Activated naive CD8-positive, alpha-beta T cell treated with anti-CD3 and anti-CD28 coated beads, Interleukin-2, amount 10 ng/mL, durations not matched to agents 7 days and 5 days (primary cell): ENCODE data around the gene XIRP2. TPM values are rescaled to one million over a fixed set of nuclear protein-coding genes. Genes with fewer than 3 reads are reported as not detected.
"Not testable (repeated sequence)": the region's sequence is repeated elsewhere in the genome, so short reads cannot be mapped to it uniquely, and the experiment has no call there.

ENCODE experiments used
- ATAC-seq: fragments of 150-1000 bp; cut with Tn5 transposase; one replicate; pipeline ENCODE4 v1.10.0; 2021; ENCODE audit warnings: low read depth, moderate library complexity
- POLR2A ChIA-PET: fragments of 350-600 bp; sonication (Branson Sonifier 250); formaldehyde crosslinking; loops from one replicate; lab custom pipeline; 2021; ENCODE audit warnings: antibody characterized with exemption; lab: Charles Lee
- DNase-seq: peaks from one replicate; pipeline ENCODE4 v3.0.0; 2021
- H3K27ac Mint-ChIP-seq: one replicate; pipeline ENCODE4 v1.8.0; 2022; ENCODE audit warnings: mild to moderate bottlenecking, mixed read lengths
- H3K27me3 Mint-ChIP-seq: one replicate; pipeline ENCODE4 v1.8.0; 2022; ENCODE audit warnings: mild to moderate bottlenecking, moderate library complexity, mixed read lengths
- H3K36me3 Mint-ChIP-seq: one replicate; pipeline ENCODE4 v1.8.0; 2021; ENCODE audit warnings: mild to moderate bottlenecking, mixed read lengths
- H3K4me1 Mint-ChIP-seq: one replicate; pipeline ENCODE4 v1.8.0; 2021; ENCODE audit warnings: mixed read lengths
- H3K4me3 Mint-ChIP-seq: one replicate; pipeline ENCODE4 v1.8.0; 2022; ENCODE audit warnings: mild to moderate bottlenecking, moderate library complexity, mixed read lengths
- H3K9me3 Mint-ChIP-seq: one replicate; pipeline ENCODE4 v1.8.0; 2021; ENCODE audit warnings: mixed read lengths
- total RNA-seq, 2 experiments: library from RNA; stranded (reverse); gene quantifications; one replicate each; pipeline ENCODE4 v1.2.3, GENCODE V29; 2021

XIRP2 gene
- total RNA-seq, 2 experiments from 2014 or later, result not detected

DNA sequence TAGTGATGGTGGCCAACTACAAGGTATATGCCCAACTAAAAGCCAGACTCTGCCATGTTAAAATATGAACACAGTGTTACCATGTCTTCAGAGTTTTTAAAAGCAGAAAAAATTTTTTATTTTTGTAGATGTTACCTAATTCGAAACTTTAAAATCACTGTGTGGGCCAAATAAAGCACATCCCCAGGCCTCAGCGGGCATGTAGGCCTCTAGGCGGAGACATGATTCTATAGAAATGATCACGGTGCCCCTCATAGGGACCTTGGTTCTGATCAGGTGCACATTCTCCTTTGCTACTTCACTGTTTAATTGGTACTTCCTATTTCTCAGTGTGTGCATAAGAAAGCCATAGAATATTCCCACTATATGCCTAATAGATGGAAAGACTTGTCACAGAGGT is 349.2 kb downstream of the XIRP2 start:
- POLR2A ChIA-PET, result no interaction called here
- H3K36me3 Mint-ChIP-seq, result no peaks in the 10 kb centered on the region
- no peak overlapping the region for H3K4me3 Mint-ChIP-seq
- no peak overlapping the region for H3K27ac Mint-ChIP-seq
- H3K4me1 Mint-ChIP-seq, result no peaks in the 10 kb centered on the region
- H3K9me3 Mint-ChIP-seq, result no peaks in the 10 kb centered on the region
- DNase-seq, result no peak
- no peaks in the 10 kb centered on the region for H3K27me3 Mint-ChIP-seq
- no peak for ATAC-seq

DNA sequence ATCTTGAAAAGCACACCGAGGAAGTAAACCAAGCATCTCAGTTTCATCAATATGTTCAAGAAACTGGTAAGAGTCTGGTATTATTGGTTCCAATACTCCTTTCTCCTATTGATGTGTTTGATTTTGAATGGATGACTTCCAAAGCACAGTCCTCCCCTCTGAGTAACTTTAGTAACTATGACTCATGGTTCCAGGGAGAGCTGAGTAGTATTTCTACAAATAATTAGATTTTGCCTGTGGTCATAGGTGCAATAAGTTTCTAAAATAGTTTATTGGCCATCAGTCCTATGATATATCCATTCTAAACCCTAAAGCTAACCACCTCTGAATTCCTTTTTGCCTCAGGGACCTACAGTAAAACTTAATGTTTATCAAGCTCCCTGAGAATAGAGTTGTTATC is 352.4 kb downstream of the XIRP2 start:
- POLR2A ChIA-PET, result no interaction called here
- no peak for ATAC-seq
- no peak overlapping the region for H3K27ac Mint-ChIP-seq

DNA sequence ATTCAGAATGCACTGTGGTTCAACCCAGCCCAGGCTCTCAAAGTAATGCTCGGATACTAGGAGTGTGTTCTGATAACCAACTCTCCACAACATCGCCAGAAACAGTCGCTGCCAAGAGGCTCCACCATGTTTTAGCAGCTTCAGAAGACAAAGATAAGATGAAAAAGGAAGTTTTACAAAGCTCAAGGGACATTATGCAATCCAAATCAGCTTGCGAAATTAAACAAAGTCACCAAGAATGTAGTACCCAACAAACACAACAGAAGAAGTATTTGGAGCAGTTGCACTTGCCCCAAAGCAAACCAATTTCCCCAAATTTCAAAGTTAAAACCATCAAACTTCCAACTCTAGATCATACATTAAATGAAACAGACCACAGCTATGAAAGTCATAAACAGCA is 360.9 kb downstream of the XIRP2 start:
- Mint-ChIP-seq H3K36me3 (no peaks in the 10 kb centered on the region), H3K27me3 (peaks cover 2% of the 10 kb centered on the region), H3K4me1 (no peaks in the 10 kb centered on the region), H3K4me3 (no peak overlapping the region), H3K27ac (no peak overlapping the region), H3K9me3 (no peaks in the 10 kb centered on the region)
- POLR2A ChIA-PET, result no interaction called here
- ATAC-seq, result no peak
- no peak for DNase-seq

More for the DNA sequence above, 352.4 kb downstream of the XIRP2 start:
- Mint-ChIP-seq H3K9me3 (no peaks in the 10 kb centered on the region), H3K27me3 (no peaks in the 10 kb centered on the region), H3K36me3 (no peaks in the 10 kb centered on the region), H3K4me3 (no peak overlapping the region), H3K4me1 (no peaks in the 10 kb centered on the region)
- no peak for DNase-seq

DNA sequence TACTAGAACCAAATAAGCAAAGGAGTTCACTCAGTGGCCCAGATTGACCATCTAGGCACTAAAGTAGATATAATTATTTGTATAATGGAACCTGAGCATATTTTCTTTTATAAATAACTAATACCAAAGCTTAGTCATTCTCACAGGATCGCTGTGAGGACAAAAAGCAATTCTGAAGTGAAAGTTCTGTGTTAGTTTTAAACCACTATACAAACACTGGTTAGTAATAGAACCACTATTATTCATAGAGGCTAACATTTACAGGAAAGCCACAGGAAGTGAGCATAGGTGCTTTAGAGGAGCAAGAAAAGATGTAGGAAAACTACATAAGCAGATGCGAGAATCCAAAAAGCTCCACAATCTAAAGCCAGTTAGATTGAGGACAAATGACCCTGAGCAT is 364.7 kb downstream of the XIRP2 start:
- ATAC-seq, result no peak
- no peaks in the 10 kb centered on the region for H3K4me1 Mint-ChIP-seq
- H3K36me3 Mint-ChIP-seq, result no peaks in the 10 kb centered on the region
- no peak overlapping the region for H3K27ac Mint-ChIP-seq
- POLR2A ChIA-PET, result no interaction called here
- no peaks in the 10 kb centered on the region for H3K9me3 Mint-ChIP-seq
- peaks cover 2% of the 10 kb centered on the region for H3K27me3 Mint-ChIP-seq
- no peak for DNase-seq
- H3K4me3 Mint-ChIP-seq, result no peak overlapping the region

DNA sequence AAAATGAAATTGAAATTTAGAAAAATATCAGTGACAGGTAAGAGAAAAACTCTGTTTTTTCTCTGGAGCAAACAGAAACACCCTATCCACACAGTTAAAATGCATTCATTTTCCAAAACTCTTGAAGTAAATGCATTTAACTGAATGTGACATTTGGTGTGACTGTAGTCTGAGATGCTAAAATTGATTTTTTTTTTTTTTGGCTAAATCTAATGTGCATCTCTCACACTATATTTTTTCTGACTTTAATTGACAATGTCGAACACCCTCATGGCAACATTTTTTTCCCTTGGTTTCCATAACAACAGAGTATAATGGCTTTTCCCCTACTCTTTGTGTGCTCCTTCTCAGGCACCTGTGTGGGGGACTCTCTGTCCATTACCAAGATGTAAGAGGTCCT is 366.4 kb downstream of the XIRP2 start:
- ATAC-seq (no peak), DNase-seq (no peak)
- Mint-ChIP-seq H3K27ac (no peak overlapping the region), H3K9me3 (no peaks in the 10 kb centered on the region), H3K4me3 (no peak overlapping the region), H3K27me3 (peaks cover 2% of the 10 kb centered on the region), H3K4me1 (no peaks in the 10 kb centered on the region), H3K36me3 (no peaks in the 10 kb centered on the region)
- POLR2A ChIA-PET, result no interaction called here

DNA sequence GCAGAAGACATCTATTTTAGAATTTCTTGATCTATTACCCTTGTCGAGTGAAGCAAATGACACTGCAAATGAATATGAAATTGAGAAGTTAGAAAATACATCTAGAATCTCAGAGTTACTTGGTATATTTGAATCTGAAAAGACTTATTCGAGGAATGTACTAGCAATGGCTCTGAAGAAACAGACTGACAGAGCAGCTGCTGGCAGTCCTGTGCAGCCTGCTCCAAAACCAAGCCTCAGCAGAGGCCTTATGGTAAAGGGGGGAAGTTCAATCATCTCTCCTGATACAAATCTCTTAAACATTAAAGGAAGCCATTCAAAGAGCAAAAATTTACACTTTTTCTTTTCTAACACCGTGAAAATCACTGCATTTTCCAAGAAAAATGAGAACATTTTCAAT is 370.4 kb downstream of the XIRP2 start:
- POLR2A ChIA-PET, result no interaction called here
- no peaks in the 10 kb centered on the region for H3K36me3 Mint-ChIP-seq
- H3K4me3 Mint-ChIP-seq, result no peak overlapping the region
- no peaks in the 10 kb centered on the region for H3K4me1 Mint-ChIP-seq
- no peak overlapping the region for H3K27ac Mint-ChIP-seq
- no peaks in the 10 kb centered on the region for H3K9me3 Mint-ChIP-seq
- no peaks in the 10 kb centered on the region for H3K27me3 Mint-ChIP-seq
- ATAC-seq (no peak), DNase-seq (no peak)

DNA sequence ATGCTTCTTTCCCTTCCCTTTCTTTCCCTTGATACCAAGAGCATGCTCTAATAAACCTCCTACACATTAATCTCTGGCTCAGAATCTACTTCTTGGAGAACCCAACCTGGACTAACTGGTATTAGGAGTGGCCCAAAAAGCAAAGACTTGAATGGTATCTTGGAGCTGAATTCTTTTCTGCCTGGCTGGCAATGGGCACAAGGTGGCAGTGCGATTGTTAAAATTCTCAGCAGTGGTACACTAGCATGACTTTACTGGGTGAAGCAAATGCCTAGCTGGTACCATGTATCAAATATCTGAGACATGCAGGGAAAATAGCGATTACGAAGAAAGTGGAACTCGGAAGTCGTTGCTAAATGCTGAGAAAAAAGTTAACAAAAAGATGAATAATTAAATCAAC is 376.1 kb downstream of the XIRP2 start:
- no peak for DNase-seq
- Mint-ChIP-seq H3K36me3 (no peaks in the 10 kb centered on the region), H3K4me3 (no peak overlapping the region), H3K4me1 (no peaks in the 10 kb centered on the region), H3K27ac (no peak overlapping the region), H3K9me3 (peaks cover 6% of the 10 kb centered on the region), H3K27me3 (no peaks in the 10 kb centered on the region)
- no peak for ATAC-seq
- POLR2A ChIA-PET, result no interaction called here

DNA sequence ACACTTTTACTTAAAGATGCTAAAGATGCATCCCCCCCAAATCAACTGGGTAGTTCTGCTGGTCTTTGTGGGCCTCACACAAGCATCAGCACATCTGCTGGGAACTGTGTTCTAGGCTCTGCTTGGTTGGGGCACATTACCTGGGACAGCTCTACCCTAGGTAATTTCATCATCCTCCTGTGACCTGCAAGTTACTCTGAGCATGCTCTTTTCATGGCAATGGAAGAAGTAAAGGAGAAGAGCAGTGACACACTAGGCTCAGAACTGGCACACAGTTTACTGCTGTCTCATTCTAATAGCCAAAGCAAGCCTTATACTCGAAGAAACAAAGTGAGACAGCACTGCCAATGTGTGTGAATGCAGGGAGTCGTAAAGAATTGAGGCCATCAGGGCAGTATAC is 376.7 kb downstream of the XIRP2 start:
- POLR2A ChIA-PET, result no interaction called here
- DNase-seq (no peak), ATAC-seq (no peak)
- Mint-ChIP-seq H3K36me3 (no peaks in the 10 kb centered on the region), H3K27me3 (no peaks in the 10 kb centered on the region), H3K9me3 (peaks cover 8% of the 10 kb centered on the region), H3K4me3 (no peak overlapping the region), H3K4me1 (no peaks in the 10 kb centered on the region), H3K27ac (no peak overlapping the region)

DNA sequence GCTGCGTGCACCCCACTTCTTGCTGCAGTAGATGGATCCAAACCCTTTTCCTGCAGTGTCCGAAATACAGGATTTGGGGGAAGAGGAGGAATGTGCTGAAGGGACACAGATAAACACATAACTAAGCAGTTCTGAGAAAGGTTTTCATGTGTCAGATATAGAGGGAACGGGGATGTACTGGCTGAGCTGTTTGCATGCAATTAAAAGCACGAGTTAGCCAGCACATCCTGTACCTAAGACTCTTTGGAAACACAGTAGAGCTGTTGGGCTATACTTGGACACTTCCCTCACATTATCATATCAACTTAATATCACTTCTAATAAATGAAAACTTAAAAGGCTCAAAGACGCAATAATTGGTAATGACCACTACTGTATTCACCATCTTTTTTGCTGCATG is 377.4 kb downstream of the XIRP2 start:
- Mint-ChIP-seq H3K27me3 (no peaks in the 10 kb centered on the region), H3K4me1 (no peaks in the 10 kb centered on the region), H3K27ac (no peak overlapping the region), H3K9me3 (peaks cover 8% of the 10 kb centered on the region), H3K36me3 (no peaks in the 10 kb centered on the region), H3K4me3 (no peak overlapping the region)
- POLR2A ChIA-PET, result no interaction called here
- DNase-seq, result no peak
- no peak for ATAC-seq

DNA sequence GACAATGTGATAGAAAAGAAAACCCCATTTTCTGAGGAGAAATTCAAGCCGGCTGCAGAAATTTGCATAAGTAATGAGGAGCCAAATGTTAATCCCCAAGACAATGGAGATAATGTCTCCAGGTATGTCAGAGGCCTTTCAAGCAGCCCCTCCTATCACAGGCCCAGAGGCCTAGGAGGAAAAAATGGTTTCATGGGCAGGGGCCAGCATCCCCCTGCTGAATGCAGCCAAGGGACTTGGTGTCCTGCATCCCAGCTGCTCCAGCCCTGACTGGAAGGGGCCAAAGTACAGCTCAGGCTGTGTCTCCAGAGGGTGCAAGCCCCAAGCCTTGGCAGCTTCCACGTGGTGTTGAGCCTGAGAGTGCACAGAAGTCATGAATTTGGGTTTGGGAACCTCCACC is 380.0 kb downstream of the XIRP2 start:
- H3K27ac Mint-ChIP-seq, H3K27me3 Mint-ChIP-seq, H3K4me1 Mint-ChIP-seq, H3K4me3 Mint-ChIP-seq, POLR2A ChIA-PET, DNase-seq, H3K36me3 Mint-ChIP-seq, ATAC-seq, H3K9me3 Mint-ChIP-seq: not testable (repeated sequence)

DNA sequence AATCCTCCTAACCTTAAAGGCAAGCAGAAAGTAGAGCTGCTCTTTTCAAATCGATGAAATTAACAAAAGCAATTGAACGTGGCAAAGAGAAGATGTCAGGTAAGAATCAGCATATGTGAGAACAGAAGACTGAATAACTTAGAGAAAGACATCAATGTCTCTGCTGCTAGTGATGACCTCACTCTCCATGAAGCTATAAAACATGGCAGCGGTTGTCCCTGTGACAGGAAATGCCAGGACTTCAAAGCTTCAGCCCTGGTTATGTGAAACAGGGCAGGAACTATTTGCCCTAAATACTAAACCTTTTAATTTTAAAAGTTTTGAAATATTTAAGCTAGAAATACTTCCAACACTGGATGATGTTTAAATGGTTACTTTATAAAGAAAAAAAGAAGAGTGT is 383.7 kb downstream of the XIRP2 start:
- H3K27me3 Mint-ChIP-seq, result no peaks in the 10 kb centered on the region
- H3K36me3 Mint-ChIP-seq, result no peaks in the 10 kb centered on the region
- H3K4me1 Mint-ChIP-seq, result no peaks in the 10 kb centered on the region
- H3K4me3 Mint-ChIP-seq, result no peak overlapping the region
- H3K9me3 Mint-ChIP-seq, result peaks cover 8% of the 10 kb centered on the region
- ATAC-seq, result no peak
- H3K27ac Mint-ChIP-seq, result no peak overlapping the region
- no peak for DNase-seq
- POLR2A ChIA-PET, result no interaction called here

DNA sequence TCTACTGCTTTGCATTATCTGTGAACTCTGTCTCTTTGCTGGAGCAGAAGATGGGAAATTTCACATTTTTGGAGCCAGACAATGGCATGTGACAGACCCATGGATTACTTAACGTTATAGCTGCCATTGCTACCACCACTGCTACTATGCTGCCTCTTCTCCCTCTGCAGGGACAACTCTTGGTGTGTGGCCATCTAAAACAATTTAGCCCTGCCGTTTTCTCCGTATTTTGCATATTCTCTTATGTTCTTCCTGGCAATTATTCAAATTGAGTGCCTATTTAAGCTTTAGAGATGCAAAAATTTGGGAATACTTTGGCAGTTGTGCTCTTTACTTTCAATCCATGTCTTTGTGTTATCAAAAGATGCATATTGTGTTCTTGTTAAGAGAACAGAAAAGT is 386.8 kb downstream of the XIRP2 start:
- no peaks in the 10 kb centered on the region for H3K36me3 Mint-ChIP-seq
- H3K4me1 Mint-ChIP-seq, result no peaks in the 10 kb centered on the region
- DNase-seq, result no peak
- POLR2A ChIA-PET, result no interaction called here
- no peak for ATAC-seq
- no peaks in the 10 kb centered on the region for H3K27me3 Mint-ChIP-seq
- H3K4me3 Mint-ChIP-seq, result no peak overlapping the region
- H3K9me3 Mint-ChIP-seq, result no peaks in the 10 kb centered on the region
- H3K27ac Mint-ChIP-seq, result no peak overlapping the region

DNA sequence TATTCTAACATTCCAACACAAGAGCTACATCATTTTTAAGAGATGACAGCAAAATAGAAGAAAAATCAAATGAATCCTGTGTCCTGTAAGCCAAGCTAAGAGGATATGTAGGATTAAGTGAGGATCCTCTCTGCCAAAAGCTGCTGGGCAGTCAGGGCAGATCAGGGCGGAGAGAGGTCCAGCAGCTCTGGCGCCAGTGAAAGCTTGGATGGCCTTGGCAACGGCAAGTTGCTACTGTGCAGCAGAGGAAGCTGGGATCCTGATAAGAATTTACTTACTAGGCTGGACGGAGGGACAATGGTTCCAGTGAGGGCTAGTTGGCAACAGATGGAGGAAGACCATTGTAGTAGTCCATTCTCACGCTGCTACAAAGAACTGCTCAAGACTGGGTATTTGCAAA is 391.5 kb downstream of the XIRP2 start:
- POLR2A ChIA-PET, result no interaction called here
- H3K27me3 Mint-ChIP-seq, result peaks cover 3% of the 10 kb centered on the region

DNA sequence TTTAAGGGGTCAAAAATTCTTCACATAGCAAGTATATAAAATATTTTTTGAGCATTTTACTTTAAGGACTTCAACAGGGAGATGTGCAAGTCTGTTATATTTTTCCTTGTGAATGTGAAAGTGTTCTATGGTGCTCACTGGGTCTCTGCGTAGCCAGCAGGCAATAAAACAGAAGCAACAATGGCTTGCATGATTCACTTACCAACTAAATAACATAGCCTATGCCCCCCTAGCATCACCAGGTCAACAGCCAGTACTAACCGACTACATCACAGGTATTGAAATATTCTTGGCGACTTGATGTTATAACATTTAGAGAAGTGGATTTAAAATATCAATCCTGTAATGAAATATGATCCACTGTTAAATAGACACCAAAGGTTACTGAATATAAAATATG is 398.9 kb downstream of the XIRP2 start:
- Mint-ChIP-seq H3K4me3 (no peak overlapping the region), H3K9me3 (no peaks in the 10 kb centered on the region), H3K27me3 (peaks cover 29% of the 10 kb centered on the region), H3K27ac (no peak overlapping the region), H3K36me3 (no peaks in the 10 kb centered on the region), H3K4me1 (peaks cover 1% of the 10 kb centered on the region)
- POLR2A ChIA-PET, result no interaction called here
- no peak for DNase-seq
- ATAC-seq, result no peak

More for the DNA sequence above, 391.5 kb downstream of the XIRP2 start:
- Mint-ChIP-seq H3K4me3 (no peak overlapping the region), H3K9me3 (no peaks in the 10 kb centered on the region), H3K4me1 (no peaks in the 10 kb centered on the region), H3K27ac (no peak overlapping the region), H3K36me3 (no peaks in the 10 kb centered on the region)
- no peak for ATAC-seq
- no peak for DNase-seq
